Skeletal muscle tissue (tissue), 4 donors: ENCODE measurements around the gene HECW1. TPM values are rescaled to one million over a fixed set of nuclear protein-coding genes. Genes with fewer than 3 reads are reported as not detected.

Experiments used
- H3K27ac ChIP-seq: one replicate; pipeline ENCODE4 v1.7.0; 2013; ENCODE audit warnings: mild to moderate bottlenecking, low read depth, low read length, inconsistent platforms
- H3K27me3 ChIP-seq, 3 donors: one replicate each; pipeline ENCODE4 v1.7.0; 2013; ENCODE audit warnings: low read length in 3 of 3; ENCODE audit not compliant: control insufficient read depth in 3 of 3, insufficient read depth in 3 of 3
- H3K36me3 ChIP-seq, 3 donors: one replicate each; pipeline ENCODE4 v1.7.0; 2013; ENCODE audit warnings: low read length in 3 of 3; ENCODE audit not compliant: control insufficient read depth in 3 of 3, insufficient read depth in 3 of 3
- H3K4me1 ChIP-seq, 3 donors: one replicate each; pipeline ENCODE4 v1.7.0; 2013; ENCODE audit warnings: low read length in 3 of 3, mild to moderate bottlenecking in 3 of 3; ENCODE audit not compliant: control insufficient read depth in 3 of 3, insufficient read depth in 3 of 3
- H3K4me3 ChIP-seq, 3 donors: one replicate each; pipeline ENCODE4 v1.7.0; 2013; ENCODE audit warnings: low read length in 3 of 3
- H3K9ac ChIP-seq, 3 donors: one replicate each; pipeline ENCODE4 v1.7.0; 2013; ENCODE audit warnings: low read length in 3 of 3, mild to moderate bottlenecking in 3 of 3, moderate library complexity in 2 of 3, low read depth in 1 of 3
- H3K9me3 ChIP-seq, 3 donors: one replicate each; pipeline ENCODE4 v1.7.0; 2013; ENCODE audit warnings: low read length in 3 of 3; ENCODE audit not compliant: control insufficient read depth in 3 of 3
- total RNA-seq: library from RNA; depleted of rRNA; stranded (reverse); fragments of >200 nt; gene quantifications from one replicate; pipeline ENCODE4 v1.2.3, GENCODE V29; 2014
- donor health status: Osteomylitis.

Gene HECW1
- total RNA-seq, 1 donor from 2014 or later = not detected

GRCh38 chr7:43486634-43487033, 374.2 kb downstream of the HECW1 start:
- Histone ChIP-seq H3K4me3 (no peak overlapping the region), H3K27ac (no peak overlapping the region), H3K9ac (no peak overlapping the region), H3K9me3 (no peaks in the 10 kb centered on the region), H3K36me3 (no peaks in the 10 kb centered on the region), H3K4me1 (no peaks in the 10 kb centered on the region), H3K27me3 (no peaks in the 10 kb centered on the region)

GRCh38 chr7:43487731-43488073, 375.3 kb downstream of the HECW1 start:
- Histone ChIP-seq H3K27ac (no peak overlapping the region), H3K4me3 (no peak overlapping the region), H3K4me1 (no peaks in the 10 kb centered on the region), H3K27me3 (no peaks in the 10 kb centered on the region), H3K36me3 (no peaks in the 10 kb centered on the region), H3K9ac (no peak overlapping the region), H3K9me3 (no peaks in the 10 kb centered on the region)

GRCh38 chr7:43489257-43489656, 376.8 kb downstream of the HECW1 start:
- Histone ChIP-seq H3K27me3 (no peaks in the 10 kb centered on the region), H3K4me3 (no peak overlapping the region), H3K9me3 (no peaks in the 10 kb centered on the region), H3K36me3 (no peaks in the 10 kb centered on the region), H3K27ac (no peak overlapping the region), H3K9ac (no peak overlapping the region), H3K4me1 (no peaks in the 10 kb centered on the region)

- no peaks in the 10 kb centered on the region for H3K36me3 ChIP-seq
- H3K9me3 ChIP-seq = no peaks in the 10 kb centered on the region
- no peak overlapping the region for H3K4me3 ChIP-seq
- H3K27me3 ChIP-seq = no peaks in the 10 kb centered on the region
- no peak overlapping the region for H3K9ac ChIP-seq
- H3K4me1 ChIP-seq = no peaks in the 10 kb centered on the region
- H3K27ac ChIP-seq = no peak overlapping the region
Measured at GRCh38 chr7:43490016-43490415, 377.6 kb downstream of the HECW1 start.

- H3K36me3 ChIP-seq = no peaks in the 10 kb centered on the region
- H3K9me3 ChIP-seq = no peaks in the 10 kb centered on the region
- H3K27me3 ChIP-seq = no peaks in the 10 kb centered on the region
- H3K27ac ChIP-seq = no peak overlapping the region
- H3K9ac ChIP-seq = no peak overlapping the region
- H3K4me3 ChIP-seq = no peak overlapping the region
- no peaks in the 10 kb centered on the region for H3K4me1 ChIP-seq
Measured at GRCh38 chr7:43491123-43491522, 378.7 kb downstream of the HECW1 start.

GRCh38 chr7:43491984-43492383, 379.5 kb downstream of the HECW1 start:
- H3K27me3 ChIP-seq = no peaks in the 10 kb centered on the region
- no peak overlapping the region for H3K4me3 ChIP-seq
- no peaks in the 10 kb centered on the region for H3K4me1 ChIP-seq
- H3K9me3 ChIP-seq = no peaks in the 10 kb centered on the region
- no peak overlapping the region for H3K27ac ChIP-seq
- no peak overlapping the region for H3K9ac ChIP-seq
- H3K36me3 ChIP-seq = no peaks in the 10 kb centered on the region

- H3K36me3 ChIP-seq = no peaks in the 10 kb centered on the region
- H3K9ac ChIP-seq = no peak overlapping the region
- no peaks in the 10 kb centered on the region for H3K4me1 ChIP-seq
- no peak overlapping the region for H3K27ac ChIP-seq
- H3K4me3 ChIP-seq = no peak overlapping the region
- no peaks in the 10 kb centered on the region for H3K27me3 ChIP-seq
- no peaks in the 10 kb centered on the region for H3K9me3 ChIP-seq
Measured at GRCh38 chr7:43492896-43493295, 380.4 kb downstream of the HECW1 start.

- H3K4me3 ChIP-seq = no peak overlapping the region
- H3K27ac ChIP-seq = no peak overlapping the region
- no peak overlapping the region for H3K9ac ChIP-seq
- H3K27me3 ChIP-seq = no peaks in the 10 kb centered on the region
- H3K36me3 ChIP-seq = no peaks in the 10 kb centered on the region
- no peaks in the 10 kb centered on the region for H3K4me1 ChIP-seq
- no peaks in the 10 kb centered on the region for H3K9me3 ChIP-seq
Measured at GRCh38 chr7:43495572-43495971, 383.1 kb downstream of the HECW1 start.

GRCh38 chr7:43496596-43496995, 384.1 kb downstream of the HECW1 start:
- Histone ChIP-seq H3K9me3 (no peaks in the 10 kb centered on the region), H3K4me3 (no peak overlapping the region)

GRCh38 chr7:43501870-43502269, 389.4 kb downstream of the HECW1 start:
- Histone ChIP-seq H3K27me3 (no peaks in the 10 kb centered on the region), H3K4me3 (no peak overlapping the region), H3K27ac (no peak overlapping the region), H3K36me3 (no peaks in the 10 kb centered on the region), H3K9ac (no peak overlapping the region), H3K9me3 (no peaks in the 10 kb centered on the region), H3K4me1 (no peaks in the 10 kb centered on the region)

More at GRCh38 chr7:43496596-43496995, 384.1 kb downstream of the HECW1 start:
- H3K27ac ChIP-seq = no peak overlapping the region
- no peaks in the 10 kb centered on the region for H3K27me3 ChIP-seq
- no peaks in the 10 kb centered on the region for H3K4me1 ChIP-seq
- H3K9ac ChIP-seq = no peak overlapping the region
- H3K36me3 ChIP-seq = no peaks in the 10 kb centered on the region

GRCh38 chr7:43502941-43503340, 390.5 kb downstream of the HECW1 start:
- Histone ChIP-seq H3K4me3 (no peak overlapping the region), H3K27me3 (no peaks in the 10 kb centered on the region), H3K27ac (no peak overlapping the region), H3K9me3 (no peaks in the 10 kb centered on the region), H3K36me3 (no peaks in the 10 kb centered on the region), H3K9ac (no peak overlapping the region), H3K4me1 (no peaks in the 10 kb centered on the region)
